ENCODE data around the gene TCEAL8. TPM values are rescaled to one million over a fixed set of nuclear protein-coding genes. Genes with fewer than 3 reads are reported as not detected.

Gene TCEAL8
- total and polyA plus RNA-seq, 4 donors: 11.9 to 109 (median 20.2) TPM

GRCh38 chrX:103275947-103276567 is 21.1 kb upstream of the TCEAL8 start:
- Histone ChIP-seq H3K36me3 (ENCODE audit: control insufficient read depth in 4 of 4, insufficient read depth in 3 of 4, low read depth in 1 of 4, low read length in 3 of 4) (no peaks in the 10 kb centered on the region), H3K9ac (ENCODE audit: low read depth in 1 of 2, low read length in 2 of 2) (no peak overlapping the region), H3K4me1 (ENCODE audit: control insufficient read depth in 4 of 4, insufficient read depth in 4 of 4, low read length in 3 of 4) (no peaks in the 10 kb centered on the region), H3K9me3 (ENCODE audit: control insufficient read depth in 4 of 4, low read length in 3 of 4) (peaks cover 0 to 4% (median 0%) of the 10 kb centered on the region in 4 donors), H3K27ac (ENCODE audit: low read depth in 1 of 2, low read length in 2 of 2) (no peak overlapping the region), H3K4me3 (ENCODE audit: low read depth in 1 of 3, low read length in 3 of 3) (no peak overlapping the region), H3K27me3 (ENCODE audit: control insufficient read depth in 4 of 4, insufficient read depth in 4 of 4, low read length in 3 of 4) (peaks cover 0 to 13% (median 2%) of the 10 kb centered on the region in 4 donors)
- 10% methylated on average over 23 of the region's 23 CpGs for WGBS
- no peak for DNase-seq (ENCODE audit: low spot score)
- TF ChIP-seq REST (IDR thresholded peaks at IDR 0.05): no peak
- no peak for TF ChIP-seq SP1 (IDR thresholded peaks at IDR 0.05)

- H3K27me3 ChIP-seq (ENCODE audit: control insufficient read depth in 4 of 4, insufficient read depth in 4 of 4, low read length in 3 of 4): peaks cover 0 to 22% (median 2%) of the 10 kb centered on the region in 4 donors
Observed at GRCh38 chrX:103274284-103274683, 19.3 kb upstream of the TCEAL8 start.

More at GRCh38 chrX:103274284-103274683, 19.3 kb upstream of the TCEAL8 start:
- WGBS: 94% methylated on average over 4 of the region's 4 CpGs
- no peaks in the 10 kb centered on the region for H3K36me3 ChIP-seq (ENCODE audit: control insufficient read depth in 4 of 4, insufficient read depth in 3 of 4, low read depth in 1 of 4, low read length in 3 of 4)
- H3K4me1 ChIP-seq (ENCODE audit: control insufficient read depth in 4 of 4, insufficient read depth in 4 of 4, low read length in 3 of 4): no peaks in the 10 kb centered on the region
- no peak for DNase-seq (ENCODE audit: low spot score)
- no peak overlapping the region for H3K27ac ChIP-seq (ENCODE audit: low read depth in 1 of 2, low read length in 2 of 2)
- H3K9me3 ChIP-seq (ENCODE audit: control insufficient read depth in 4 of 4, low read length in 3 of 4): peaks cover 0 to 4% (median 0%) of the 10 kb centered on the region in 4 donors
- no peak overlapping the region for H3K9ac ChIP-seq (ENCODE audit: low read depth in 1 of 2, low read length in 2 of 2)
- no peak overlapping the region for H3K4me3 ChIP-seq (ENCODE audit: low read depth in 1 of 3, low read length in 3 of 3)
- TF ChIP-seq CTCF (IDR thresholded peaks at IDR 0.05; ENCODE audit: low read depth, low read length, missing input control): no peak
- no peak for TF ChIP-seq FOXA2 (IDR thresholded peaks at IDR 0.05)
- TF ChIP-seq ZBTB33 (IDR thresholded peaks at IDR 0.05): no peak

Measured in liver (tissue), 9 donors.